K562 (cell line): ENCODE results near the gene XPR1. TPM values are rescaled to one million over a fixed set of nuclear protein-coding genes. Genes with fewer than 3 reads are reported as not detected.

ENCODE experiments used
- ATF6 ChIP-seq: sonication (generic); formaldehyde crosslinking; IDR thresholded peaks from 2 replicates; pipeline ENCODE4 v1.4.0; 2020; ENCODE audit warnings: mild to moderate bottlenecking, missing genetic modification reagents
- ERF ChIP-seq: fragments of 450-650 bp; formaldehyde crosslinking; IDR thresholded peaks from 2 replicates; pipeline ENCODE4 v1.4.0; 2020; ENCODE audit warnings: mild to moderate bottlenecking, mixed read lengths
- FOXK1 ChIP-seq: sonication (generic); formaldehyde crosslinking; IDR thresholded peaks from 2 replicates; pipeline ENCODE4 v1.8.0; 2022; ENCODE audit warnings: missing genetic modification reagents, mild to moderate bottlenecking, borderline replicate concordance
- GTF3C2 ChIP-seq: IDR thresholded peaks from 3 replicates; pipeline ENCODE4 v1.6.1; 2011; ENCODE audit warnings: borderline replicate concordance, mild to moderate bottlenecking, moderate library complexity; ENCODE audit not compliant: insufficient read length; ENCODE audit errors: extremely low read depth
- HDAC1 ChIP-seq, 2 experiments: fragments of 450-650 bp; IDR thresholded peaks; 2 replicates each; pipeline ENCODE4 v1.6.1; 2016 to 2017; ENCODE audit warnings: inconsistent platforms in 1 of 2, mild to moderate bottlenecking in 1 of 2, moderate library complexity in 1 of 2
- HMGXB4 ChIP-seq: sonication (generic); formaldehyde crosslinking; IDR thresholded peaks from 2 replicates; pipeline ENCODE4 v1.8.1; 2023; ENCODE audit warnings: mild to moderate bottlenecking, missing genetic modification reagents
- POLR2A ChIP-seq: fragments of 450-650 bp; conservative IDR thresholded peaks from 2 replicates; pipeline ENCODE4 v1.6.1; 2016
- POLR2AphosphoS5 ChIP-seq: IDR thresholded peaks from 2 replicates; pipeline ENCODE4 v1.6.1; 2011; ENCODE audit warnings: mild to moderate bottlenecking, low read depth, low read length, moderate library complexity; ENCODE audit not compliant: control insufficient read depth, insufficient read depth
- RBM39 ChIP-seq: fragments of 200-400 bp; formaldehyde crosslinking; optimal IDR thresholded peaks from 2 replicates; pipeline ENCODE3; 2018; ENCODE audit warnings: low read depth, low read length
- RCOR1 ChIP-seq, 2 experiments: IDR thresholded peaks; 2 replicates each; pipeline ENCODE4 v1.6.1; 2012; ENCODE audit warnings: low read depth in 2 of 2, low read length in 2 of 2, borderline replicate concordance in 1 of 2, improper control_type of control experiment in 1 of 2
- SRSF7 ChIP-seq: fragments of 200-400 bp; formaldehyde crosslinking; optimal IDR thresholded peaks from 2 replicates; pipeline ENCODE3; 2017; ENCODE audit warnings: mild to moderate bottlenecking, low read depth, low read length
- TAF15 ChIP-seq: fragments of 200-400 bp; formaldehyde crosslinking; IDR thresholded peaks from 2 replicates; pipeline ENCODE4 v1.6.1; 2017; ENCODE audit warnings: mild to moderate bottlenecking, low read depth, low read length, moderate library complexity
- TARDBP ChIP-seq: fragments of 450-650 bp; IDR thresholded peaks from 2 replicates; pipeline ENCODE4 v1.6.1; 2016
- TCF7L2 ChIP-seq: fragments of 150-350 bp; IDR thresholded peaks from 2 replicates; pipeline ENCODE4 v1.6.1; 2016; ENCODE audit warnings: low read depth, mild to moderate bottlenecking, low read length, moderate library complexity
- ZBTB5 ChIP-seq: fragments of 450-650 bp; IDR thresholded peaks from 2 replicates; pipeline ENCODE4 v1.6.1; 2017; ENCODE audit warnings: antibody characterized with exemption
- ZNF165 ChIP-seq: fragments of 250-450 bp; sonication (Bioruptor Pico); IDR thresholded peaks from 2 replicates; pipeline ENCODE4 v1.4.0; 2020; ENCODE audit warnings: borderline replicate concordance
- ZNF174 ChIP-seq: fragments of 250-450 bp; sonication (Bioruptor Pico); IDR thresholded peaks from 2 replicates; pipeline ENCODE4 v1.4.0; 2020; ENCODE audit warnings: mild to moderate bottlenecking
- ZNF655 ChIP-seq: fragments of 250-450 bp; sonication (Bioruptor Pico); IDR thresholded peaks from 2 replicates; pipeline ENCODE4 v1.5.0; 2021
- ZNF79 ChIP-seq: fragments of 250-450 bp; sonication (Bioruptor Pico); IDR thresholded peaks from 2 replicates; pipeline ENCODE4 v1.4.0; 2020; ENCODE audit warnings: low read depth, mild to moderate bottlenecking, moderate library complexity
- ZSCAN32 ChIP-seq: fragments of 450-650 bp; formaldehyde crosslinking; IDR thresholded peaks from 2 replicates; pipeline ENCODE4 v1.4.0; 2020; ENCODE audit warnings: mild to moderate bottlenecking, moderate library complexity
- polyA plus RNA-seq, 8 experiments: library from polyadenylated mRNA; depleted of rRNA in 4 of 8; stranded (reverse) in 5 of 8; unstranded in 3 of 8; fragments of >200 nt; fragmentation: Nextera tagmentation in 2 of 8; fragmentation: Illumina TruSeq in 1 of 8; extraction: Ambion mirVana in 2 of 8; extraction: Trizol in 1 of 8; gene quantifications; 2 replicates each; pipeline versions ENCODE4 v1.2.1 to v1.2.3, GENCODE V29; 2011 to 2014; ENCODE audit warnings: inconsistent platforms in 1 of 8, missing spikeins in 1 of 8
- total RNA-seq, 7 experiments: library from RNA; depleted of rRNA in 6 of 7; stranded (reverse); fragments of >200 nt in 6 of 7; fragmentation: Illumina TruSeq in 2 of 7; extraction: Trizol in 2 of 7; gene quantifications; 2 replicates each; pipeline versions ENCODE4 v1.2.1 to v1.2.3, GENCODE V29; 2011 to 2021; ENCODE audit warnings: low replicate concordance in 1 of 7

XPR1 gene
- total and polyA plus RNA-seq, 9 of the 15 experiments (the other 6 are each of a cell fraction or from before 2014, with no cell fraction given): 3.0 to 66.2 (median 38.6) TPM

GRCh38 chr1:180815188-180815587, 183.4 kb downstream of the XPR1 start (continued):
- TF ChIP-seq HDAC1 (IDR thresholded peaks at IDR 0.05) (no peak), ZNF165 (CRISPR knock-in tag) (no peak), POLR2A (no peak), ZSCAN32 (CRISPR knock-in tag) (no peak), HMGXB4 (no peak), TARDBP (no peak), ZNF655 (CRISPR knock-in tag) (no peak), ATF6 (no peak), RBM39 (no peak), FOXK1 (no peak), POLR2AphosphoS5 (no peak), SRSF7 (no peak), ZNF79 (no peak), ZBTB5 (no peak), TCF7L2 (no peak), ERF (CRISPR knock-in tag) (no peak), TAF15 (no peak), GTF3C2 (no peak), ZNF174 (CRISPR knock-in tag) (no peak), RCOR1 (IDR thresholded peaks at IDR 0.05; ENCODE audit: borderline replicate concordance in 1 of 2, low read depth in 2 of 2, low read length in 2 of 2) (0 out of 4 replicates have a peak, but pooled peaks of 1 of the 2 experiments have one; percentile 11)
